B cell (primary cell): ENCODE measurements around the gene NCOA4. TPM values are rescaled to one million over a fixed set of nuclear protein-coding genes. Genes with fewer than 3 reads are reported as not detected.

Experiments used
- ATAC-seq: fragments of 200-7000 bp; cut with Tn5 transposase; one replicate; pipeline ENCODE4 v1.10.0; 2021; ENCODE audit warnings: low read depth, mild to moderate bottlenecking, moderate number of reproducible peaks, moderate library complexity
- CTCF ChIA-PET: fragments of 350-600 bp; sonication (Branson Sonifier 250); formaldehyde crosslinking; loops from one replicate; lab custom pipeline; 2021; ENCODE audit warnings: antibody characterized with exemption, inconsistent platforms; lab: Charles Lee
- POLR2A ChIA-PET: fragments of 350-600 bp; sonication (Branson Sonifier 250); formaldehyde crosslinking; loops from one replicate; lab custom pipeline; 2021; ENCODE audit warnings: antibody characterized with exemption; lab: Charles Lee
- DNase-seq: peaks from one replicate; pipeline ENCODE4 v3.0.0; 2013
- H2AFZ ChIP-seq: 2 replicates; pipeline ENCODE4 v1.6.1; 2012; ENCODE audit warnings: mild to moderate bottlenecking, low read depth, low read length; ENCODE audit not compliant: insufficient read depth, poor library complexity, severe bottlenecking
- H3K27ac ChIP-seq, 2 donors: 1 replicate in 1 of 2; 2 replicates in 1 of 2; pipeline ENCODE4 v1.5.1; 2012 to 2013; ENCODE audit warnings: low read length in 2 of 2, mild to moderate bottlenecking in 2 of 2, moderate library complexity in 1 of 2
- H3K27me3 ChIP-seq, 4 experiments: fragments of 200-600 bp in 1 of 4; sonication (generic) in 1 of 4; replicated peaks in 1 of 4; 1 replicate in 2 of 4; 2 replicates in 2 of 4; pipeline versions ENCODE4 v1.6.1 to v1.7.0; 2013 to 2016; ENCODE audit warnings: low read length in 3 of 4, mild to moderate bottlenecking in 2 of 4, mixed read lengths in 1 of 4, moderate library complexity in 1 of 4; ENCODE audit not compliant: insufficient read depth in 4 of 4, control insufficient read depth in 3 of 4; ENCODE audit errors: control extremely low read depth in 1 of 4
- H3K36me3 ChIP-seq, 2 experiments: replicated peaks in 1 of 2; 1 replicate in 1 of 2; 2 replicates in 1 of 2; pipeline versions ENCODE4 v1.6.1 to v1.7.1; 2013; ENCODE audit warnings: low read length in 1 of 2; ENCODE audit not compliant: insufficient read depth in 2 of 2, control insufficient read depth in 1 of 2; ENCODE audit errors: control extremely low read depth in 1 of 2, extremely low read depth in 1 of 2
- H3K4me1 ChIP-seq, 2 donors: fragments of 200-600 bp in 1 of 2; sonication (generic) in 1 of 2; 1 replicate in 1 of 2; 2 replicates in 1 of 2; pipeline versions ENCODE4 v1.5.1 to v1.6.1; 2013 to 2017; ENCODE audit warnings: low read length in 2 of 2; ENCODE audit not compliant: control insufficient read depth in 2 of 2, insufficient read depth in 2 of 2
- H3K4me2 ChIP-seq: replicated peaks from 2 replicates; pipeline ENCODE3; 2012; ENCODE audit warnings: mild to moderate bottlenecking, low read depth, low read length; ENCODE audit not compliant: poor library complexity, severe bottlenecking
- H3K4me3 ChIP-seq, 5 experiments: fragments of 200-600 bp in 1 of 5; sonication (generic) in 1 of 5; 1 replicate in 3 of 5; 2 replicates in 2 of 5; pipeline versions ENCODE4 v1.5.1 to v1.7.0; 2011 to 2016; ENCODE audit warnings: low read length in 4 of 5, mild to moderate bottlenecking in 4 of 5, low read depth in 2 of 5, control low read depth in 1 of 5, moderate library complexity in 1 of 5; ENCODE audit not compliant: insufficient read depth in 1 of 5; ENCODE audit errors: control extremely low read depth in 1 of 5, extremely low read depth in 1 of 5
- H3K79me2 ChIP-seq: fragments of 200-600 bp; sonication (generic); one replicate; pipeline ENCODE4 v1.6.0; 2016; ENCODE audit warnings: low read length; ENCODE audit not compliant: control insufficient read depth, insufficient read depth
- H3K9ac ChIP-seq: fragments of 200-600 bp; sonication (generic); 2 replicates; pipeline ENCODE4 v1.6.1; 2017; ENCODE audit warnings: mild to moderate bottlenecking, low read length, moderate library complexity
- H3K9me3 ChIP-seq, 3 donors: one replicate each; pipeline versions ENCODE4 v1.6.1 to v1.7.1; 2013; ENCODE audit warnings: low read length in 2 of 3; ENCODE audit not compliant: control insufficient read depth in 2 of 3, insufficient read depth in 1 of 3; ENCODE audit errors: control extremely low read depth in 1 of 3
- H4K20me1 ChIP-seq: 2 replicates; pipeline ENCODE4 v1.6.0; 2012; ENCODE audit warnings: mild to moderate bottlenecking, low read length; ENCODE audit not compliant: insufficient read depth, control insufficient read depth, poor library complexity, severe bottlenecking
- H3K27ac Mint-ChIP-seq: one replicate; pipeline ENCODE4 v1.8.0; 2021; ENCODE audit warnings: mixed read lengths
- H3K27me3 Mint-ChIP-seq: one replicate; pipeline ENCODE4 v1.8.0; 2021; ENCODE audit warnings: mixed read lengths
- H3K4me1 Mint-ChIP-seq: one replicate; pipeline ENCODE4 v1.8.0; 2021; ENCODE audit warnings: mixed read lengths
- H3K4me3 Mint-ChIP-seq: one replicate; pipeline ENCODE4 v1.8.0; 2021; ENCODE audit warnings: mixed read lengths
- H3K9me3 Mint-ChIP-seq: one replicate; pipeline ENCODE4 v1.8.0; 2022; ENCODE audit warnings: mixed read lengths; ENCODE audit not compliant: insufficient read depth
- CTCF ChIP-seq: fragments of 200-600 bp; IDR thresholded peaks from one replicate; pipeline ENCODE4 v1.8.0; 2022; ENCODE audit warnings: antibody characterized with exemption, mild to moderate bottlenecking
- EZH2 ChIP-seq: IDR thresholded peaks from 2 replicates; pipeline ENCODE4 v1.6.1; 2012; ENCODE audit warnings: borderline replicate concordance, low read depth, mild to moderate bottlenecking, moderate library complexity, low read length; ENCODE audit not compliant: insufficient read depth, poor library complexity, severe bottlenecking
- WGBS: methylation state at CpG from one replicate; pipeline ENCODE4 v1.1.5; 2013; ENCODE audit warnings: missing lambda C conversion rate; ENCODE audit not compliant: insufficient coverage; 5-methylcytosine and 5-hydroxymethylcytosine counted together
- intact Hi-C: fragments of 100-400 bp; cut with micrococcal nuclease; formaldehyde crosslinking; loops from one replicate; pipeline ENCODE4 v1.10.0; 2022
- polyA plus RNA-seq: library from polyadenylated mRNA; depleted of rRNA; stranded (reverse); fragments of >200 nt; gene quantifications from 2 replicates; pipeline ENCODE4 v1.2.3, GENCODE V29; 2012
- total RNA-seq, 2 donors: library from RNA; stranded (reverse); fragments of 120-200 nt in 1 of 2; gene quantifications; 1 replicate in 1 of 2; 2 replicates in 1 of 2; pipeline versions ENCODE4 v1.2.3 to v1.2.4, GENCODE V29; 2013 to 2022

Gene NCOA4
- total and polyA plus RNA-seq, 2 donors (not counting 1 experiment from before 2014, with no cell fraction given): 27.1 to 69.7 TPM

GRCh38 chr10:46014683-46015405 lies 15.6 kb downstream of the NCOA4 start:
- H3K27me3 Mint-ChIP-seq: no peaks in the 10 kb centered on the region
- intact Hi-C loops: no loop called here
- Histone ChIP-seq H4K20me1 (peaks cover 46% of the 10 kb centered on the region), H3K27me3 (no peaks in the 10 kb centered on the region), H3K79me2 (peaks cover 42% of the 10 kb centered on the region), H3K36me3 (peaks cover 11 to 64% of the 10 kb centered on the region in 2 experiments), H3K4me2 (no peak overlapping the region), H3K4me3 (no peak overlapping the region), H3K9ac (no peak overlapping the region), H3K27ac (no peak overlapping the region), H2AFZ (no peak overlapping the region), H3K9me3 (no peaks in the 10 kb centered on the region), H3K4me1 (peaks cover 15 to 16% of the 10 kb centered on the region in 2 donors)
- WGBS: 100% methylated on average over 2 of the region's 5 CpGs
- no peaks in the 10 kb centered on the region for H3K9me3 Mint-ChIP-seq
- TF ChIP-seq CTCF: no peak
- TF ChIP-seq EZH2: no peak
- no peak overlapping the region for H3K4me3 Mint-ChIP-seq
- ChIA-PET POLR2A (no interaction called here), CTCF (interaction anchor here (0.6 to 3.7 kb wide), 2 partner anchors 12 to 14 kb away, joined by 3 to 20 read pairs; no protein-coding TSS in a partner anchor)
- ATAC-seq (no peak), DNase-seq (no peak)
- H3K27ac Mint-ChIP-seq: no peak overlapping the region
- peaks cover 27% of the 10 kb centered on the region for H3K4me1 Mint-ChIP-seq

- intact Hi-C loops: no loop called here
- no peak overlapping the region for H3K27ac ChIP-seq
- H4K20me1 ChIP-seq: peaks cover 40% of the 10 kb centered on the region
- H3K27me3 Mint-ChIP-seq: no peaks in the 10 kb centered on the region
- no peak overlapping the region for H3K4me3 Mint-ChIP-seq
- ChIA-PET CTCF (interaction anchor here (1.3 kb wide), 1 partner anchor 15 kb away, joined by 3 read pairs; no protein-coding TSS in a partner anchor), POLR2A (interaction anchor here (0.6 kb wide), 1 partner anchor 17 kb away, joined by 9 read pairs; no protein-coding TSS in a partner anchor)
- H3K9ac ChIP-seq: no peak overlapping the region
- H3K9me3 ChIP-seq: no peaks in the 10 kb centered on the region
- H3K27ac Mint-ChIP-seq: no peak overlapping the region
- H3K4me1 ChIP-seq: peaks cover 9 to 10% of the 10 kb centered on the region in 2 donors
- no peaks in the 10 kb centered on the region for H3K9me3 Mint-ChIP-seq
- no peak for DNase-seq
- no peak for ATAC-seq
- no peak overlapping the region for H3K4me3 ChIP-seq
- peaks cover 12 to 71% of the 10 kb centered on the region in 2 experiments for H3K36me3 ChIP-seq
- H3K4me1 Mint-ChIP-seq: peaks cover 20% of the 10 kb centered on the region
- no peaks in the 10 kb centered on the region for H3K27me3 ChIP-seq
- H3K79me2 ChIP-seq: peaks cover 36% of the 10 kb centered on the region
- 90% methylated on average over 2 of the region's 5 CpGs for WGBS
- H2AFZ ChIP-seq: no peak overlapping the region
- H3K4me2 ChIP-seq: no peak overlapping the region
- TF ChIP-seq CTCF: no peak
- TF ChIP-seq EZH2: no peak
These were observed 16.2 kb downstream of the NCOA4 start for GRCh38 chr10:46014206-46014605.
